ENCODE data around the gene KRT23. TPM values are rescaled to one million over a fixed set of nuclear protein-coding genes. Genes with fewer than 3 reads are reported as not detected.

KRT23 gene
- total and polyA plus RNA-seq, 2 of the 4 experiments (the other 2 are of a cell fraction), result 0.36 to 0.39 TPM

DNA sequence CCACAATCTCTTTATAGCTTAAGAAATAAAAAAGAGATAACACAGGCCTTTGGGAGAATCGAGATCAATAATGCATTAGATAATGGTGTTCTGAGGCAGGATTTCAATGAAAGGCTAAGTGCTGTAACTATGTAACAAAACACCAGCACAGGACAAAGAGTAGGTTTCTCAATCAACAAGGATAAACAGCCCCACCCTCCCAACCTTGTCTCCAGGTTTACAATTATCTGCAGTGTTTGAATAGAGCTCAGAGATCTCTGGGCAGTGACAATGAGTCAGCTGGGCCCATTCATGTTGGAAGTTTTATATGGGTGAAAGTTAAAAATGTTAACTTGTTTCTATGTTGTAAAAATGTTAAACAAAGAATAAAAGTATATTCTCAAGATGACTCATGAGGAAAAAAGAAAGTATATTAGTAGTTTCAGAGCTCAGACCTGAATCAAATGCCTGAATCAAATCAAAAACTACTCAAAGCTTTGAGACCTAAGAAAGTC lies 35.4 kb downstream of the KRT23 start:
- in situ Hi-C loops (cut with MboI; ENCODE audit: low sequenced_read_pairs), result loop anchor here (5.0 to 10.0 kb wide), 2 partner anchors 45 to 97 kb away; no protein-coding TSS in a partner anchor
- BruUV-seq (replicated peaks), result no TSS peak
- CTCF ChIA-PET, result interaction anchor here (1.4 to 1.6 kb wide), 2 partner anchors 17 to 45 kb away, joined by 3 to 6 read pairs; partner anchors contain the start of gene KRT20

More for the DNA sequence above, 35.4 kb downstream of the KRT23 start:
- no CpG with 5 or more reads among the region's 1 CpG for WGBS, 2 experiments (ENCODE audit: extremely low coverage in 2 of 2, insufficient read length in 1 of 2)
- dilution Hi-C loops (cut with HindIII; ENCODE audit: low sequenced_read_pairs, unreplicated experiment), result no loop called here
- H3K4ac ChIP-seq (ENCODE audit: low read depth, low read length), result peak overlapping the region; percentile 91; the same call in 1 of the 2 replicates
- H3K4me2 ChIP-seq (ENCODE audit: low read depth, low read length), result peak overlapping the region; percentile 73
- no peaks in the 10 kb centered on the region for H3K36me3 ChIP-seq (ENCODE audit: control insufficient read depth, insufficient read depth, low read length)
- peak overlapping the region; percentile 89; the same call in 2 of the 3 replicates for H2BK15ac ChIP-seq (ENCODE audit: low read depth, low read length)
- H3K23ac ChIP-seq (ENCODE audit: low read depth, low read length), result no peak overlapping the region
- ATAC-seq (ENCODE audit: low read depth) (peak; percentile 65), DNase-seq (peak; percentile 71)
- H2AK9ac ChIP-seq (replicated peaks; ENCODE audit: low read depth, low read length, poor library complexity), result no peak overlapping the region
- H3K9ac ChIP-seq (ENCODE audit: low read depth, low read length), result no peak overlapping the region
- no peak overlapping the region for H2AFZ ChIP-seq (replicated peaks; ENCODE audit: low read length, poor library complexity)
- H3K27ac ChIP-seq (ENCODE audit: insufficient read depth, low read length), result peak overlapping the region; percentile 45
- TF ChIP-seq, protein P1, sequence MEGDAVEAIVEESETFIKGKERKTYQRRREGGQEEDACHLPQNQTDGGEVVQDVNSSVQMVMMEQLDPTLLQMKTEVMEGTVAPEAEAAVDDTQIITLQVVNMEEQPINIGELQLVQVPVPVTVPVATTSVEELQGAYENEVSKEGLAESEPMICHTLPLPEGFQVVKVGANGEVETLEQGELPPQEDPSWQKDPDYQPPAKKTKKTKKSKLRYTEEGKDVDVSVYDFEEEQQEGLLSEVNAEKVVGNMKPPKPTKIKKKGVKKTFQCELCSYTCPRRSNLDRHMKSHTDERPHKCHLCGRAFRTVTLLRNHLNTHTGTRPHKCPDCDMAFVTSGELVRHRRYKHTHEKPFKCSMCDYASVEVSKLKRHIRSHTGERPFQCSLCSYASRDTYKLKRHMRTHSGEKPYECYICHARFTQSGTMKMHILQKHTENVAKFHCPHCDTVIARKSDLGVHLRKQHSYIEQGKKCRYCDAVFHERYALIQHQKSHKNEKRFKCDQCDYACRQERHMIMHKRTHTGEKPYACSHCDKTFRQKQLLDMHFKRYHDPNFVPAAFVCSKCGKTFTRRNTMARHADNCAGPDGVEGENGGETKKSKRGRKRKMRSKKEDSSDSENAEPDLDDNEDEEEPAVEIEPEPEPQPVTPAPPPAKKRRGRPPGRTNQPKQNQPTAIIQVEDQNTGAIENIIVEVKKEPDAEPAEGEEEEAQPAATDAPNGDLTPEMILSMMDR (conservative IDR thresholded peaks at IDR 0.05; ENCODE audit: low read depth, low read length), result no peak
- no peak for TF ChIP-seq SMC3 (IDR thresholded peaks at IDR 0.05; ENCODE audit: low read depth, low read length)
- no peak for TF ChIP-seq POLR2A (IDR thresholded peaks at IDR 0.05; ENCODE audit: low read depth, low read length)
- no peak for TF ChIP-seq MAFK (IDR thresholded peaks at IDR 0.05; ENCODE audit: low read depth, low read length)
- TF ChIP-seq, protein P2, sequence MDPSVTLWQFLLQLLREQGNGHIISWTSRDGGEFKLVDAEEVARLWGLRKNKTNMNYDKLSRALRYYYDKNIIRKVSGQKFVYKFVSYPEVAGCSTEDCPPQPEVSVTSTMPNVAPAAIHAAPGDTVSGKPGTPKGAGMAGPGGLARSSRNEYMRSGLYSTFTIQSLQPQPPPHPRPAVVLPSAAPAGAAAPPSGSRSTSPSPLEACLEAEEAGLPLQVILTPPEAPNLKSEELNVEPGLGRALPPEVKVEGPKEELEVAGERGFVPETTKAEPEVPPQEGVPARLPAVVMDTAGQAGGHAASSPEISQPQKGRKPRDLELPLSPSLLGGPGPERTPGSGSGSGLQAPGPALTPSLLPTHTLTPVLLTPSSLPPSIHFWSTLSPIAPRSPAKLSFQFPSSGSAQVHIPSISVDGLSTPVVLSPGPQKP (IDR thresholded peaks at IDR 0.05; ENCODE audit: borderline replicate concordance, low read depth, low read length), result no peak
- TF ChIP-seq CHD1 (IDR thresholded peaks at IDR 0.05; ENCODE audit: low read depth, low read length), result no peak
- TF ChIP-seq RFX5 (IDR thresholded peaks at IDR 0.05; ENCODE audit: low read depth, low read length), result no peak
- TF ChIP-seq MXI1 (IDR thresholded peaks at IDR 0.05; ENCODE audit: borderline replicate concordance, low read depth, low read length), result no peak
- no peak for TF ChIP-seq MAZ (IDR thresholded peaks at IDR 0.05; ENCODE audit: borderline replicate concordance, low read depth, low read length)
- peak; percentile 41; the same call in 1 of the 2 replicates for TF ChIP-seq FOS (IDR thresholded peaks at IDR 0.05; ENCODE audit: low read depth, low read length)
- peak; percentile 48 for TF ChIP-seq CEBPB (IDR thresholded peaks at IDR 0.05; ENCODE audit: low read depth, low read length)
- no peak for TF ChIP-seq RCOR1 (IDR thresholded peaks at IDR 0.05; ENCODE audit: insufficient replicate concordance, low read length)
- TF ChIP-seq RAD21 (IDR thresholded peaks at IDR 0.05; ENCODE audit: low read length), result no peak
- POLR2A ChIA-PET (ENCODE audit: unreplicated experiment), result interaction anchor here (0.6 kb wide), 1 partner anchor 56 kb away, joined by 3 read pairs; no protein-coding TSS in a partner anchor
- peak overlapping the region; percentile 84; the same call in 1 of the 2 replicates for H3K18ac ChIP-seq (ENCODE audit: low read depth, low read length)
- no peak overlapping the region for H3K14ac ChIP-seq (replicated peaks; ENCODE audit: low read depth, low read length)
- no peaks in the 10 kb centered on the region for H3K79me1 ChIP-seq (ENCODE audit: low read depth in 1 of 2, low read length in 2 of 2)
- H3K56ac ChIP-seq (ENCODE audit: extremely low read depth, insufficient read depth, low read length), result no peak overlapping the region
- peak overlapping the region; percentile 89 for H2BK120ac ChIP-seq (ENCODE audit: low read depth, low read length)
- peak overlapping the region; percentile 65; the same call in 1 of the 2 replicates for H2BK20ac ChIP-seq (ENCODE audit: low read depth, low read length)
- H4K91ac ChIP-seq (ENCODE audit: insufficient read depth, low read depth, low read length), result peak overlapping the region; percentile 71; the same call in 1 of the 2 replicates
- no peaks in the 10 kb centered on the region for H3K27me3 ChIP-seq (ENCODE audit: control insufficient read depth, insufficient read depth, low read length)
- no peak overlapping the region for H2AK5ac ChIP-seq (ENCODE audit: low read depth, low read length)
- no peaks in the 10 kb centered on the region for H3K9me3 ChIP-seq (ENCODE audit: control insufficient read depth, insufficient read depth, low read length)
- peak overlapping the region; percentile 30 to 90 for H4K8ac ChIP-seq (ENCODE audit: low read depth in 2 of 2, low read length in 2 of 2)
- H2BK5ac ChIP-seq (ENCODE audit: low read depth, low read length, poor library complexity, severe bottlenecking), result peak overlapping the region; percentile 93
- H4K5ac ChIP-seq (ENCODE audit: low read depth, low read length), result peak overlapping the region; percentile 73
- peaks cover 15% of the 10 kb centered on the region for H3K4me1 ChIP-seq (ENCODE audit: control insufficient read depth, insufficient read depth, low read length)
- peaks cover 16% of the 10 kb centered on the region; the same call in 1 of the 2 replicates for H3K9me1 ChIP-seq (ENCODE audit: insufficient read depth, low read length)
- no peak overlapping the region for H3K4me3 ChIP-seq (ENCODE audit: insufficient read depth, low read depth, low read length)
- H4K20me1 ChIP-seq (ENCODE audit: insufficient read depth, low read length), result no peaks in the 10 kb centered on the region
- intact Hi-C loops (cut with micrococcal nuclease), result no loop called here

All from IMR-90 (cell line).